PFSK-1 (cell line): Measurements from ENCODE around the gene HOXA6. TPM values are rescaled to one million over a fixed set of nuclear protein-coding genes. Genes with fewer than 3 reads are reported as not detected.

Source experiments
- FOXP2 ChIP-seq: optimal IDR thresholded peaks from 2 replicates; pipeline ENCODE3; 2011; ENCODE audit warnings: borderline replicate concordance, control low read depth, inconsistent platforms; ENCODE audit not compliant: insufficient read depth; ENCODE audit errors: extremely low read length, extremely low read depth
- POLR2AphosphoS5 ChIP-seq: IDR thresholded peaks from 2 replicates; pipeline ENCODE4 v1.6.1; 2012; ENCODE audit warnings: low read depth, mild to moderate bottlenecking, control low read depth, low read length, moderate library complexity
- SIN3A ChIP-seq: IDR thresholded peaks from 2 replicates; pipeline ENCODE4 v1.6.1; 2012; ENCODE audit warnings: mild to moderate bottlenecking, low read length, moderate library complexity, borderline replicate concordance; ENCODE audit not compliant: insufficient read depth
- TAF1 ChIP-seq: IDR thresholded peaks from 2 replicates; pipeline ENCODE4 v1.6.1; 2012; ENCODE audit warnings: low read length, control low read depth, borderline replicate concordance; ENCODE audit not compliant: insufficient read depth
- polyA plus RNA-seq: library from polyadenylated mRNA; unstranded; fragments of >200 nt; gene quantifications from one replicate; pipeline ENCODE4 v1.2.1, GENCODE V29; 2012; ENCODE audit warnings: low read depth, missing spikeins; ENCODE audit not compliant: insufficient read length
- TF ChIP-seq, protein P1 (sequence below), 2 experiments: IDR thresholded peaks; 2 replicates each; pipeline versions ENCODE4 v1.6.1 to v1.8.0; 2011 to 2012; ENCODE audit warnings: low read depth in 2 of 2, low read length in 2 of 2, control low read depth in 1 of 2, inconsistent platforms in 1 of 2, mild to moderate bottlenecking in 1 of 2, moderate library complexity in 1 of 2; ENCODE audit not compliant: insufficient read depth in 1 of 2

The HOXA6 gene
- polyA plus RNA-seq = not detected

DNA sequence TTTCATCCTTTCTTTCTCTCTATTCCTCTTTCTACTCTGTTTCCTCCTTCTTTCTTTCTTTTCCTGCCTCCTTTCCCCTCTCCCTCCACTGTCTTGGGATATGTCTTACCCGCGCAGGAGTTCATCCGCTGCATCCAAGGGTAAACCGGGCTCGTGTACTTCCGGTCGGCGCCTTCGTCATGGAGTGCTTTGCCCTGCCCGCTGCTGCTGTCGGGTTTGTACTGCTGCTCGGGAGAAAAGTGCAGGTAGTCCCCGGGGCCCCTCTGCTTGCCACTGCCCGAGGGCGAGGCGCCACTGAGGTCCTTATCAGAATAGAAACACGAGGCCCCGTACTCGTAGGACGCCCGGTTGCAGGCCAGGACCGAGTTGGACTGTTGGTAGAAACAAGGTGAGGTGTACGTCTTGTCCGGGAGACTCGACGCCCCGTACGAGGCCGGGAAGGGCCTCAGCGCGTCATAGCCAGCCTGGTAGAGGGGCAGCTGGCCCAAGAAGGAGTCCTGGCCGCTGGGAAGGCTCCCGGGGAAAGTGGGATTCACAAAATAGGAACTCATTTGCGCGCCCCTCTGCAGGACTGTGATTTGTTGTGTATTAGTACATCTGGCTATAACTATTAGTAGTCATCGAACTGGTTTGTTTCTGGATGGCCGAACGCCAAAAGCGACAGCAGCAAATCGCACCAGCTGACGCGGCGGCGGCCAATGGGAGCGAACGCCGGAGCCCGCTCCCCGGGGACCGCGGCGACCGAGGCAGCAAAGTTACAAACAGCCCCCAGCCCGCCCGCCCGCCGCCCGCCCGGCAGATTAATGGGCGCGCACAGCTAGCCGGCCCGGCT is at the start of gene HOXA6:
HOXA6 (minus strand) TSS at position 576 of the 832 bp plus-strand sequence; CDS start at position 551, 25 bp downstream.
- no peak for TF ChIP-seq SIN3A
- no peak for TF ChIP-seq TAF1

DNA sequence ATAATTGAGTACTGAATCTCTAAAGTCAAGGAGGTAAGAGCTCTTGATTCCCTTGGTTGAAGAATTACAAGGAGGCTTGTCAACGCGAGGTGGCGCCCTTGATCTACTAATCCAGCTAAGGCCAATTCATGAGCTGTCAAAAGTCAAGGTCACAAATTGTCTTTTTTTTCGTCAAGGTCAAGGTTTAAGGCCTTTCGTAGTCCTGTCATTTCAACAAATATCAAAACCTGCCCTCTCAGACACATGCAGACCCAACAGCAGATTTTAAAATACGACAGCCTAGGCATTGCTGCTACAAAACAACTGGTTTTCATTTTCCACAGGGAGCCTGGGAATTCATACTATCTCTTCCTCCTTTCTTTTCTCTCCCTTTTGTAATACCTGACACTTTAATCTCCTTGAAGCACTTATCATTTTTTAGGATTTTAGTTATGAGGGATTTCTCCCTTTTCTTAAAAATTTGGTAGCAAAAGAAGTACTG is 48.8 kb upstream of the HOXA6 start:
- TF ChIP-seq SIN3A (no peak), FOXP2 (no peak), TAF1 (no peak), POLR2AphosphoS5 (no peak)
- TF ChIP-seq, protein P1, sequence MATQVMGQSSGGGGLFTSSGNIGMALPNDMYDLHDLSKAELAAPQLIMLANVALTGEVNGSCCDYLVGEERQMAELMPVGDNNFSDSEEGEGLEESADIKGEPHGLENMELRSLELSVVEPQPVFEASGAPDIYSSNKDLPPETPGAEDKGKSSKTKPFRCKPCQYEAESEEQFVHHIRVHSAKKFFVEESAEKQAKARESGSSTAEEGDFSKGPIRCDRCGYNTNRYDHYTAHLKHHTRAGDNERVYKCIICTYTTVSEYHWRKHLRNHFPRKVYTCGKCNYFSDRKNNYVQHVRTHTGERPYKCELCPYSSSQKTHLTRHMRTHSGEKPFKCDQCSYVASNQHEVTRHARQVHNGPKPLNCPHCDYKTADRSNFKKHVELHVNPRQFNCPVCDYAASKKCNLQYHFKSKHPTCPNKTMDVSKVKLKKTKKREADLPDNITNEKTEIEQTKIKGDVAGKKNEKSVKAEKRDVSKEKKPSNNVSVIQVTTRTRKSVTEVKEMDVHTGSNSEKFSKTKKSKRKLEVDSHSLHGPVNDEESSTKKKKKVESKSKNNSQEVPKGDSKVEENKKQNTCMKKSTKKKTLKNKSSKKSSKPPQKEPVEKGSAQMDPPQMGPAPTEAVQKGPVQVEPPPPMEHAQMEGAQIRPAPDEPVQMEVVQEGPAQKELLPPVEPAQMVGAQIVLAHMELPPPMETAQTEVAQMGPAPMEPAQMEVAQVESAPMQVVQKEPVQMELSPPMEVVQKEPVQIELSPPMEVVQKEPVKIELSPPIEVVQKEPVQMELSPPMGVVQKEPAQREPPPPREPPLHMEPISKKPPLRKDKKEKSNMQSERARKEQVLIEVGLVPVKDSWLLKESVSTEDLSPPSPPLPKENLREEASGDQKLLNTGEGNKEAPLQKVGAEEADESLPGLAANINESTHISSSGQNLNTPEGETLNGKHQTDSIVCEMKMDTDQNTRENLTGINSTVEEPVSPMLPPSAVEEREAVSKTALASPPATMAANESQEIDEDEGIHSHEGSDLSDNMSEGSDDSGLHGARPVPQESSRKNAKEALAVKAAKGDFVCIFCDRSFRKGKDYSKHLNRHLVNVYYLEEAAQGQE (IDR thresholded peaks at IDR 0.05; ENCODE audit: insufficient read depth in 1 of 2, low read depth in 2 of 2, low read length in 2 of 2) = no peak

DNA sequence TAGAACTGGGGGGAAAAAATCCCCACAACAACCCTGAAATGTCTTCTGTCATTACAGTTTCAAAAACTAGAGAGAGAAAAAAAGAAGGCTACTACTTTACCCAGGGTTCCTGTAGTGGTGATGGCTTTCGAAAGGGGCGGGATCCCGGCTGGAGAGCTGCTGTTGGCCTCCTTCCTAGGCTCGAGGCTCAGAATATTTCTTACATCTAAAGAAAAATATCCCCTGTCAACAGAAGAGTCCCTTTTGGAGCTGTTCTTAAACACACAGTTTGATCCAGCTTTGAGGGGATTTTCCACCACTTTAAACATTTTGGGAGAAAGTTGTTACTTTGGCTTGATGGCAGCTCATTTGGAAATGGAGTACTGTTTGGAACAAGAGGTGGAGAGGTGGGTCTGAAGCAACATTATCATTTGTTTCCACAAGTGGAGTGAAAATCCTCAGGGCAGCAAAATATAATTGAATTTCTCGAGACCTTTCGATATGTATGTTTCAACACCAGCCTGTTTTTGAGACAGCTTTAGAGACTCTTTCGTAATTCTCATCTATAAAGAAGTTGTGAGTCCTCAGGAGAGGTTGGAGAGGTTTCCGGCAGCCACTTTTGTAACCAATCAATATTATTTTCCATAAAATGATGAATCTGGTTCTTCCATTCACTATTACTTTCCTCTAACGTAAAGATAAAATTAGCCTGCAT is 47.3 kb upstream of the HOXA6 start:
- TF ChIP-seq SIN3A = no peak
- TF ChIP-seq FOXP2 = no peak
- no peak for TF ChIP-seq TAF1
- no peak for TF ChIP-seq POLR2AphosphoS5
- TF ChIP-seq, protein P1 (IDR thresholded peaks at IDR 0.05; ENCODE audit: insufficient read depth in 1 of 2, low read depth in 2 of 2, low read length in 2 of 2) = no peak

DNA sequence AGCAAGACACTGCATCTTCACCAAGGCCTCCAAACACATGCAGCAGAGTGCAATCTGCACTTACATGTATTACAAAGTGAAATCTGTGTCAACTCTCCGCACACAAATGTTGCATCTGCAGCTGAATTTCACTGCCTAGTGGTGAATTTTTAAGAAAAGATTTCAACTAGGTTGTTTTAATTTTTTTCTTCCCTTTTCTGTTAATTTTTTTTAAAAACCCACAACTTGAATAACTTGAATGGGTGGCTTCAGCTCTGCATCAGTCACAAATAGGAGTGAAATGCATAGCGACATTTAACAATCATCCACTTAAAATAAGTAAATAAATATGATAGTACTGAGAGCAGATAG is 46.4 kb upstream of the HOXA6 start:
- no peak for TF ChIP-seq TAF1
- TF ChIP-seq POLR2AphosphoS5 = no peak

DNA sequence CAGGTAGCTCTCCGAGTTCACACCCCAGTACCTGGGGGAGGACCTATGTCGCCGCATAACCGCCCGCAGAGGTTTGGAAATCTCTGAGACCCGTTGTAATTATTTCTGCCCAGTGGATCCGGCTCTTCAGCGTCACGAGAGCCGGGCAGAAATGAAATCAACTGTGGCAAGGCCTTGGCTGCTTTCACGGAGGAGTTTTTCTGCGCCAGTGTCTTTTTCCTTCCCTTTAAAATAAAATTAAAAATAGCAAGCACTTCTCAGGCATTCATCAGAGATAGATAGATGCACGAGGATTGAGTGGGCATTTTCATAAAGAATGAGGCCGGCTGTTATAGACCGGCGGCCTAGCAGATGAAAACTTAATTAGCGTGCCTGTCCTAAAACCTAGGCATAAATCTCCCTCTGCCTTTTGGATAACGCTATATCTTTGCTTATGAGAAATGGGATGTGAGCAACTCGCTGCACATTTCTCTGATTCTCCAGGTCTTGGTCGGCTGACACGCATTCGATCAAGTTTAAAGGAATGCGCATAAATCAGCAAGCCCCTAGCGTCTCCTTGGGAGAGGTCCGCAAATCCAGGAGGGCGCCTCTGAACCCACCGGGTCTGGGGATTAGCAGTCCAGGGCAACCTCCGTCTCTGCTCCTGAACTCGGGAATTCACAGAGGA is 45.9 kb upstream of the HOXA6 start:
- TF ChIP-seq, protein P1 (IDR thresholded peaks at IDR 0.05; ENCODE audit: insufficient read depth in 1 of 2, low read depth in 2 of 2, low read length in 2 of 2) = no peak
- TF ChIP-seq FOXP2 (no peak), SIN3A (no peak), POLR2AphosphoS5 (no peak), TAF1 (no peak)
